Neural crest cell (in vitro differentiated cells): ENCODE data around the gene OXGR1. TPM values are rescaled to one million over a fixed set of nuclear protein-coding genes. Genes with fewer than 3 reads are reported as not detected.

Source experiments
- DNase-seq: peaks from one replicate; pipeline ENCODE4 v3.0.0; 2021; ENCODE audit warnings: low read depth, mixed read lengths, low spot score
- H3K27ac Mint-ChIP-seq: one replicate; pipeline ENCODE4 v1.8.0; 2021; ENCODE audit warnings: mild to moderate bottlenecking, mixed read lengths; ENCODE audit not compliant: unreplicated experiment
- H3K27me3 Mint-ChIP-seq: 2 replicates; pipeline ENCODE4 v1.8.0; 2021; ENCODE audit warnings: low read depth, mild to moderate bottlenecking, mixed read lengths
- H3K36me3 Mint-ChIP-seq: 2 replicates; pipeline ENCODE4 v1.8.0; 2021; ENCODE audit warnings: low read depth, mild to moderate bottlenecking, mixed read lengths
- H3K4me1 Mint-ChIP-seq: 2 replicates; pipeline ENCODE4 v1.8.0; 2021; ENCODE audit warnings: mixed read lengths
- H3K4me3 Mint-ChIP-seq: one replicate; pipeline ENCODE4 v1.8.0; 2021; ENCODE audit warnings: mild to moderate bottlenecking, mixed read lengths
- H3K9me3 Mint-ChIP-seq: 2 replicates; pipeline ENCODE4 v1.8.0; 2021; ENCODE audit warnings: mixed read lengths
- total RNA-seq: library from RNA; stranded (reverse); gene quantifications from 2 replicates; pipeline ENCODE4 v1.2.1, GENCODE V29; 2021
- TF ChIP-seq, protein P1 (sequence below): fragments of 200-600 bp; sonication (generic); conservative IDR thresholded peaks from 2 replicates; pipeline ENCODE4 v1.5.0; 2021; ENCODE audit warnings: antibody characterized with exemption, mild to moderate bottlenecking

OXGR1 gene
- total RNA-seq, 1 donor from 2014 or later, result 0.42 TPM

DNA sequence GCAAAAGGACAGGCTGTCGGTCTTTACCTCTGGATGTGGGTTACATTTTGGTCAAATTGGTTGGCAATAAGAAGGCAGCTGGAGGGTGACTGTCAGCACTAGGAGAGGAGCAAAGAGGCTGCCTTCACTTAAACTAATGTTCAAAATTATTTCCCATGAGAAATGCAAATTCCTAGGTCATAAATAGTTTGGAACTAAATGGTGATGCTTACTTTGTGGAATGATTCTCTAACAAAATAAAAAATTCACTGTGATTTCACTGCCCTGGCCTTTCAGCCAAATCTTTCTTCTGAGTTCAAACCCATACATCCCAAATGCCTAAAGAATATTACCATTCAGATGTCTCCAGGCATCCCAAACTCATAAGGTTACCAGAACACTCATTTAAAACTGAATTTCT is 25.0 kb upstream of the OXGR1 start:
- TF ChIP-seq, protein P1, sequence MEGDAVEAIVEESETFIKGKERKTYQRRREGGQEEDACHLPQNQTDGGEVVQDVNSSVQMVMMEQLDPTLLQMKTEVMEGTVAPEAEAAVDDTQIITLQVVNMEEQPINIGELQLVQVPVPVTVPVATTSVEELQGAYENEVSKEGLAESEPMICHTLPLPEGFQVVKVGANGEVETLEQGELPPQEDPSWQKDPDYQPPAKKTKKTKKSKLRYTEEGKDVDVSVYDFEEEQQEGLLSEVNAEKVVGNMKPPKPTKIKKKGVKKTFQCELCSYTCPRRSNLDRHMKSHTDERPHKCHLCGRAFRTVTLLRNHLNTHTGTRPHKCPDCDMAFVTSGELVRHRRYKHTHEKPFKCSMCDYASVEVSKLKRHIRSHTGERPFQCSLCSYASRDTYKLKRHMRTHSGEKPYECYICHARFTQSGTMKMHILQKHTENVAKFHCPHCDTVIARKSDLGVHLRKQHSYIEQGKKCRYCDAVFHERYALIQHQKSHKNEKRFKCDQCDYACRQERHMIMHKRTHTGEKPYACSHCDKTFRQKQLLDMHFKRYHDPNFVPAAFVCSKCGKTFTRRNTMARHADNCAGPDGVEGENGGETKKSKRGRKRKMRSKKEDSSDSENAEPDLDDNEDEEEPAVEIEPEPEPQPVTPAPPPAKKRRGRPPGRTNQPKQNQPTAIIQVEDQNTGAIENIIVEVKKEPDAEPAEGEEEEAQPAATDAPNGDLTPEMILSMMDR, result no peak
- Mint-ChIP-seq H3K4me1 (peaks cover 4% of the 10 kb centered on the region), H3K27me3 (peaks cover 28% of the 10 kb centered on the region), H3K4me3 (no peak overlapping the region), H3K27ac (no peak overlapping the region), H3K36me3 (no peaks in the 10 kb centered on the region), H3K9me3 (peaks cover 2% of the 10 kb centered on the region)
- DNase-seq, result no peak

DNA sequence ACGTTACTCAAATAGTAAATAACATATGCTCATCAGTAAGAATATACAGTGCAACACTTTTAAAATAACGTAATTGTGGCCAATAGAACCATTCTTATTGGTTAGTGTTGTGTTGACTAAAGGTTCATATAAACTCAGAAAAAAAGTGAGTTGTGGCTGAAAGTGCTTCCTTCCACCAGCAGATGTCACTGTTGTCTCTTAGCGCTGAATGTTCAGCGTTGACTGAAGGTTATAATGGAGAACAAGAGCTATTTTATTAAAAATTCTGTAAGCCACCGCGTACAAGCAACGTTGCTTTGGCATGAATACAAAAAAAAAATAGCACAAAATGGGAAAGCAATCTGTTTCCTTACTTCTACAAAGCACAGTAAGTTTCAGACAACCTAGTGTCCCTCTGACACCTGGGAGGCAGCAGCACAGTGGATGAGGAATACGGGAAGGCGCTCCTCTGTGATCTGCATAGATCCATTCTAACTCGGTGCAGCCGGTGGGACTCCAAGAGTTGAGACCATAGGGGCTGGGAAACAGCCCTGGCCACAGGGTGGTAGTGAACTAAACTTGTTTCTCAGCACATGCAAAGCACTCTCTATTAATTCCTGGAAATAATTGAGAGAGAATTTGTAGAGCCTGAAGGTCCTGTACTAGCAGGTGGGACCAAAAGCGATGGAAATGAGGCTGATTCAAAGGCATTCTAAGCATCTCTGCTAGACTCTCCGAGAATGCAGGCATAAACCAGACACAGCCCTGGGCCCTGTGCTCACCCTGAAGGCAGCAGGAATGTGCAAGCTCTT is 23.9 kb upstream of the OXGR1 start:
- Mint-ChIP-seq H3K27ac (no peak overlapping the region), H3K9me3 (peaks cover 2% of the 10 kb centered on the region), H3K4me1 (peaks cover 4% of the 10 kb centered on the region), H3K27me3 (peaks cover 28% of the 10 kb centered on the region), H3K4me3 (no peak overlapping the region), H3K36me3 (no peaks in the 10 kb centered on the region)
- TF ChIP-seq, protein P1, result peak; percentile 98
- peak; percentile 23 for DNase-seq

DNA sequence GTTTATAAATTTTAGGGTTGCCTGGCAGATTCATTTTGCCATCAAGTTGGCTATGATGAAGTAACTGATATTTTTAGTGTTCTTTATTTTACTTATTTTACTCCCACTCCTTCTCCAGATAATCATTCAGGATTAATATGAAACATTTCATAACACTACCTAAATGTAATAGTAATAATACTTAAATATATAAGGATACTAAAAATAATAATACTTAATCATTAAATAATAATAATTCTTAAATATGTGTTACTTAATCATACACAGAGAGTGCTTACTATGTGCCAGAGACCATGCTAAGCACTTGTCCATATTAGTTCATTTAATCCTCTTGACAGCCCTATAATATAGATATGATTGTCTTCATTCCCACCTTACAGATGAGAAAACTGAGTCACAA is 23.0 kb upstream of the OXGR1 start:
- peaks cover 4% of the 10 kb centered on the region for H3K4me1 Mint-ChIP-seq
- H3K4me3 Mint-ChIP-seq, result no peak overlapping the region
- H3K27ac Mint-ChIP-seq, result no peak overlapping the region
- TF ChIP-seq, protein P1, result no peak
- DNase-seq, result no peak
- peaks cover 2% of the 10 kb centered on the region for H3K9me3 Mint-ChIP-seq
- no peaks in the 10 kb centered on the region for H3K36me3 Mint-ChIP-seq
- H3K27me3 Mint-ChIP-seq, result peaks cover 28% of the 10 kb centered on the region

DNA sequence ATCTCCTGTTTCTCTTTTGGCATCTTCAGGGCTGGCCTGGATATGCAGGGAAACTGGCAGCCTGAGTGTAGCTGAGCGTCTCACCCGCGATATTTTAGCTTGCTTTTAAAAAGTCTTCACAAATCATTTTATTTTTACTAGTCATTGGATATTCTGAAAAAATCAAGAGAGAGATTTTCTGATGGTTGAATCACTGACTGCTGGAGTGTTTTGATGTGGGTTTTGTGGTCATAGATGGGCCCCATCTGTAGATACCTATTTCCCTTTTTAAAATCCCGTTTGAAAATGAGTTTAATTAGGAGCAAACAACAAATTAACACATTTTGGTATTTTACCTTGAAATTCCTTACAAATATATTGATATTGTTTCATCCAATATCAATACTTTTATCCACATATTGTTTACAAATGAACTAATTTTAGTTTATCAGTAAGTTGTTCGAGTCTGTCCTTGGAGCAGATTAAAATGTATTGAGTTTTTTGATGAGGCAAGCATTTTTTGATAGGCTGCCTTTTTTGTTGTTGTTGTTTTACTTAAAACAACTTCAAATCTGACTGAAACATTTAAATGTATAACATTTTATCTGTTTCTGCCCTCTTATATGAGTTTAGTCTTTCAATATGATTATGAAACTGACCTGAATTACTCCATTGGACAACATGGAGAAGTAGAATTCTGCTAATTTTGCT is 21.5 kb upstream of the OXGR1 start:
- Mint-ChIP-seq H3K4me3 (no peak overlapping the region), H3K9me3 (peaks cover 2% of the 10 kb centered on the region), H3K36me3 (no peaks in the 10 kb centered on the region), H3K4me1 (peaks cover 4% of the 10 kb centered on the region), H3K27me3 (peaks cover 23% of the 10 kb centered on the region), H3K27ac (no peak overlapping the region)
- no peak for DNase-seq
- TF ChIP-seq, protein P1, result no peak

DNA sequence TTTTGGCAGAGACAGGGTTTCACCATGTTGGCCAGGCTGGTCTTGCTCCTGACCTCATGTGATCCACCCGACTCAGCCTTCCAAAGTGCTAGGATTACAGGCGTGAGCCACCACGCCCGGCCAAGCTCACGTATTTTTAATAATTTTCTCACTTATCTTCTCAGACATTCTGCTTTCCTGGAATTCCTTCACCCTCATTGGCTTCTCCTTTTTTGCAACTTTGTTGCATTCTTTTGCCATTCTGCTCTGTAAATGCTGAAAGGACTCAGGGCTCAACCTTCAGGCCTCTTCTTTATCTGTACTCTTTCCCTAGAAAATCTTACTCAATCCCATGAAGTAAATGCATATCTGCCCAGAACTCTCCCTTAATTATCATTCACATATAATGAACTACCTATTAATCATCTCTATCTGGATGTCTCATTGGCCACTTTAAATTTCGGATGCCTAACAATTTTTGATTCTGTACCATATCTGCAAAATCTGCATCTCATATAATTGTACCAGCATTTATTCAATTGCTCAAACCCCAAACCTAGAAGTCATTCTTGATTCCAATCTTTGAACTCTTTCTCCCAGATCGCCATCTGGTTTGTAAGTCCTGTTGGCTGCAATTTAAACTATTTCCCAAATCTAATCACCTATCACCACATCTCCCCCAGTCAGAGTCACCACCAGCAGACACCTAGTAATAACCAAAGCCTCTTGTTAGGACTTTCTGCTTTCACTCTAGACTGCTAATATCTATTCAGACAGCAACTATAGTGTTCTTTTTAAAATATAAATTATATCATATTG is 18.2 kb upstream of the OXGR1 start:
- DNase-seq, result no peak
- H3K27me3 Mint-ChIP-seq, result peaks cover 2% of the 10 kb centered on the region
- H3K9me3 Mint-ChIP-seq, result peaks cover 2% of the 10 kb centered on the region
- H3K36me3 Mint-ChIP-seq, result no peaks in the 10 kb centered on the region
- H3K27ac Mint-ChIP-seq, result no peak overlapping the region
- TF ChIP-seq, protein P1, result no peak
- no peaks in the 10 kb centered on the region for H3K4me1 Mint-ChIP-seq
- no peak overlapping the region for H3K4me3 Mint-ChIP-seq
